ENCODE data around the gene LPCAT3. TPM values are rescaled to one million over a fixed set of nuclear protein-coding genes. Genes with fewer than 3 reads are reported as not detected.

Gene LPCAT3
- total RNA-seq, 3 donors from 2014 or later, result 79.8 to 121 (median 102) TPM

DNA sequence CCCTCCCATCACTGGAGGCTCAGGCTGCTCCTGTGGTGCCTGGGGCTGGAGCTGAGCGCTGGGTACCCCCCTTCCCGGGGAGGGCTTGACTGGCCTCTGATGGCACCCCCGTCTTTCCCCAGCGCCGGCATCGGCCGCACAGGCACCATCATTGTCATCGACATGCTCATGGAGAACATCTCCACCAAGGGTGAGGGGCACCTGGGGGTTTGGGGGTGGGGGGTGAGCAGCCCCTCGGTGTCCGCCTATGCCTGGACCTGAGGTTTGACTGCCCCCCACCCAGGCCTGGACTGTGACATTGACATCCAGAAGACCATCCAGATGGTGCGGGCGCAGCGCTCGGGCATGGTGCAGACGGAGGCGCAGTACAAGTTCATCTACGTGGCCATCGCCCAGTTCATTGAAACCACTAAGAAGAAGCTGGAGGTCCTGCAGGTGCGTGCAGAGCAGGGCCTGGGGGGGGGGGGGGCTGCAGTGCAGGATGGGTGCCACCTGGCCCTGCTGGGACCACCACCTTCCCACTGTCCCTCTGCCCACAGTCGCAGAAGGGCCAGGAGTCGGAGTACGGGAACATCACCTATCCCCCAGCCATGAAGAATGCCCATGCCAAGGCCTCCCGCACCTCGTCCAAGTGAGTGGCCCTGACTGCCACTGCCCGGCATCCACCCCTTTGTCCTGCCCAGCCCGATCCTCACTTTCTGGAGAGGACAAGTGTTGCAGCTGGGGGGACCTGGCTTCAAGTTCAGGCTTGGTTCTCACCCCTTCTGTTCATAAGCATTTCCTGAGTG, 58.3 kb downstream of the LPCAT3 start:
- no peak for ATAC-seq
- Histone ChIP-seq H3K4me1 (ENCODE audit: low read depth) (peaks cover 22% of the 10 kb centered on the region), H3K9me3 (no peaks in the 10 kb centered on the region), H3K36me3 (ENCODE audit: low read depth) (no peaks in the 10 kb centered on the region), H3K4me3 (no peak overlapping the region)
- intact Hi-C loops (cut with DNase I, micrococcal nuclease), result no loop called here
- DNase-seq, result peak in 2 of 3 donors; percentile 46 to 67
- no peak for TF ChIP-seq CTCF (IDR thresholded peaks at IDR 0.05)

DNA sequence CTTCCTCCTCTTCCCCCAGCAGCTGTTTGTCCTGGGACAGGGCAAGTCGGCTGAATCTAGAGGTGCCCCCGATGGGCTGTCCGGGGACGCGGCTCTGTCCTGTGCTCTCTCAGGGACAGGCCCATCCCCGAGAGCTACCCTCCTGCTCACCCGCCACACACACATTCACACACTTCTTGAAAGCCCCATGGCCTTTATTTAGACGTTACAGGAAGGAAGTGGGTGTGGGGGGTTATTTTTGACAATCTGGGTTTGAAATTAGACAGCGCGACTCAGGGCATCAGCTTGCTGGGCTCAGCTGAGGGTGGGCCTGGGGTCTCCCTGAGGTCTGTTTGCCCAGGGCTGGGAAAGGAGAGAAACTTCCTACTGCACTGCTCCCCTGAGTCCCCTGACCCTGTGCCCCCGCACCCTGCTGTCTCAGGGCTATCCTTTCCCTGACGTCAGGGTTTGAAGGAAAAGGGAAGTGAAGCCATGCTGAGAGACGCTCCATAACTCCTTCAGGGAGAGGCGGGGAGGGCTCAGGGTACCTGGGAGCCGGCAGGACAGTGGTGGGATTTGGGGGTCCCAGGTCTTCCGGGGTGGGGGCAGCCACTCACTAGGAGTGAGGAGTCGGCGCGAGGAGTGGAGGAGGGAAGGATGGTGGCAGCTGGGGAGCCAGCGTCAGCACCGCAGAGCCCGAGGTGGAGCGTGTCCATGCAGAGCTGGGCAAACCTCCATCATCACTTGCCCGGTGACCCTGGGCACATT, 59.0 kb downstream of the LPCAT3 start:
- no peaks in the 10 kb centered on the region for H3K9me3 ChIP-seq
- no peaks in the 10 kb centered on the region for H3K36me3 ChIP-seq (ENCODE audit: low read depth)
- intact Hi-C loops (cut with DNase I, micrococcal nuclease), result no loop called here
- H3K4me3 ChIP-seq, result no peak overlapping the region
- peaks cover 23% of the 10 kb centered on the region for H3K4me1 ChIP-seq (ENCODE audit: low read depth)
- no peak for TF ChIP-seq CTCF (IDR thresholded peaks at IDR 0.05)
- no peak for ATAC-seq
- DNase-seq, result peak; percentile 58 to 81 (median 66)

- H3K4me1 ChIP-seq (ENCODE audit: low read depth), result peaks cover 23% of the 10 kb centered on the region
- DNase-seq (peak in 1 of 3 donors; percentile 37), ATAC-seq (no peak)
- H3K4me3 ChIP-seq, result no peak overlapping the region
- H3K9me3 ChIP-seq, result no peaks in the 10 kb centered on the region
- no peaks in the 10 kb centered on the region for H3K36me3 ChIP-seq (ENCODE audit: low read depth)
- no peak for TF ChIP-seq CTCF (IDR thresholded peaks at IDR 0.05)
- intact Hi-C loops (cut with DNase I, micrococcal nuclease), result no loop called here
Measured at GRCh38 chr12:6958609-6959057, 59.6 kb downstream of the LPCAT3 start.

GRCh38 chr12:6957741-6958608, 60.3 kb downstream of the LPCAT3 start:
- TF ChIP-seq CTCF (IDR thresholded peaks at IDR 0.05), result no peak
- Histone ChIP-seq H3K4me3 (no peak overlapping the region), H3K9me3 (no peaks in the 10 kb centered on the region), H3K4me1 (ENCODE audit: low read depth) (peaks cover 25% of the 10 kb centered on the region), H3K36me3 (ENCODE audit: low read depth) (no peaks in the 10 kb centered on the region)
- intact Hi-C loops (cut with DNase I, micrococcal nuclease), result no loop called here
- ATAC-seq (no peak), DNase-seq (peak in 2 of 3 donors; percentile 40 to 56)

GRCh38 chr12:6957151-6957701, 61.0 kb downstream of the LPCAT3 start:
- no peak for ATAC-seq
- H3K9me3 ChIP-seq, result no peaks in the 10 kb centered on the region
- no peak for TF ChIP-seq CTCF (IDR thresholded peaks at IDR 0.05)
- H3K36me3 ChIP-seq (ENCODE audit: low read depth), result no peaks in the 10 kb centered on the region
- intact Hi-C loops (cut with DNase I, micrococcal nuclease), result no loop called here
- peaks cover 25% of the 10 kb centered on the region for H3K4me1 ChIP-seq (ENCODE audit: low read depth)
- DNase-seq, result peak in 1 of 3 donors; percentile 37
- no peak overlapping the region for H3K4me3 ChIP-seq
